ENCODE measurements around the gene RIPOR2. TPM values are rescaled to one million over a fixed set of nuclear protein-coding genes. Genes with fewer than 3 reads are reported as not detected.
"Not testable (repeated sequence)": the region's sequence is repeated elsewhere in the genome, so short reads cannot be mapped to it uniquely, and the experiment has no call there.

RIPOR2 gene
- total and polyA plus RNA-seq, 2 donors from 2014 or later, result 1.7 to 24.2 TPM

DNA sequence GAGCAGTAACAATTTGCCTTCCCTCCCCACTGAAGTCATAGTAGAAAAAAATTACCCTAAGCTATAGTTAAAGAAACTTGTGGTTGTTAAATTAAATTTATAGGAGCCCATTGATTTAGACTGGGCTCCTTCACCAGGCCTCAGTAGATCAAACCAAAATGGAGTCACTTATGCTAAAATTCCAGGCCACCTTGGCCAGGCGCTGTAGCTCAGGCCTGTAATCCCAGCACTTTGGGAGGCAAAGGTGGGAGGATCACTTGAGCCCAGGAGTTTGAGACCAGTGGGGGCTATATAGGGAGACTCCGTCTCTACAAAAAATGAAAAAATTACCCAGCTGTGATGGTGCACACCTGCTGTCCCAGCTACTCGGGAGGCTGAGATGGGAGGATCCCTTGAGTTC is 176.0 kb downstream of the RIPOR2 start:
- H3K9ac ChIP-seq (ENCODE audit: low read length in 3 of 3), result no peak overlapping the region
- no peaks in the 10 kb centered on the region for H3K36me3 ChIP-seq (ENCODE audit: control insufficient read depth in 2 of 3, insufficient read depth in 3 of 3, low read length in 3 of 3)
- no peaks in the 10 kb centered on the region for H3K27me3 ChIP-seq (ENCODE audit: control insufficient read depth, insufficient read depth, low read length)
- intact Hi-C loops (cut with DNase I), result loop anchor here (10.0 kb wide), 1 partner anchor 175 kb away; no protein-coding TSS in a partner anchor
- DNase-seq, result no peak
- no peaks in the 10 kb centered on the region for H3K4me1 ChIP-seq (ENCODE audit: control insufficient read depth in 2 of 3, insufficient read depth in 2 of 3, low read depth in 1 of 3, low read length in 3 of 3)
- H3K9me3 ChIP-seq (ENCODE audit: control insufficient read depth in 2 of 3, insufficient read depth in 1 of 3, low read length in 3 of 3), result no peaks in the 10 kb centered on the region
- H3K27ac ChIP-seq (ENCODE audit: low read depth in 2 of 2, low read length in 2 of 2), result no peak overlapping the region
- FAIRE-seq, result no peak
- H3K4me3 ChIP-seq (ENCODE audit: low read length in 3 of 3), result no peak overlapping the region
- TF ChIP-seq, protein P1, sequence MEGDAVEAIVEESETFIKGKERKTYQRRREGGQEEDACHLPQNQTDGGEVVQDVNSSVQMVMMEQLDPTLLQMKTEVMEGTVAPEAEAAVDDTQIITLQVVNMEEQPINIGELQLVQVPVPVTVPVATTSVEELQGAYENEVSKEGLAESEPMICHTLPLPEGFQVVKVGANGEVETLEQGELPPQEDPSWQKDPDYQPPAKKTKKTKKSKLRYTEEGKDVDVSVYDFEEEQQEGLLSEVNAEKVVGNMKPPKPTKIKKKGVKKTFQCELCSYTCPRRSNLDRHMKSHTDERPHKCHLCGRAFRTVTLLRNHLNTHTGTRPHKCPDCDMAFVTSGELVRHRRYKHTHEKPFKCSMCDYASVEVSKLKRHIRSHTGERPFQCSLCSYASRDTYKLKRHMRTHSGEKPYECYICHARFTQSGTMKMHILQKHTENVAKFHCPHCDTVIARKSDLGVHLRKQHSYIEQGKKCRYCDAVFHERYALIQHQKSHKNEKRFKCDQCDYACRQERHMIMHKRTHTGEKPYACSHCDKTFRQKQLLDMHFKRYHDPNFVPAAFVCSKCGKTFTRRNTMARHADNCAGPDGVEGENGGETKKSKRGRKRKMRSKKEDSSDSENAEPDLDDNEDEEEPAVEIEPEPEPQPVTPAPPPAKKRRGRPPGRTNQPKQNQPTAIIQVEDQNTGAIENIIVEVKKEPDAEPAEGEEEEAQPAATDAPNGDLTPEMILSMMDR (IDR thresholded peaks at IDR 0.05; ENCODE audit: borderline replicate concordance, extremely low read depth, insufficient read depth), result no peak

DNA sequence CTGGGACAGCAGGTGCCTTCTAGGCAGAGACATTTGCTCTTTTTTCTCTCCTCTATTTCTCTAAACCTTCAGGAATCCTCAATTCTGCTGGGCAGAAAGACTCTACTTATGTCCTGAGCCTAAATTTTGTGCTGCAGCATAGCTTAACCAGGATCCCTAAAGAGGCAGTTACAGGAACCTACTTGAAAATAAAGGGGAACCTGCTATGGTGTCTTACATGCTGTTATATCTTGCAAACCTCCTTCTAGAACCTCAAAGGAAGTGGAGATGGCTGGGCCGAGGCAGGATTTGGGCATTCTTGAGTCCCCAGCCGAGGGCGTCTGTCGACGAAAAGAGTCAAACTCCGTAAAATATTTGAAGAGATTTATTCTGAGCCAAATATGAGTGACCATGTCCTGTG is 178.1 kb downstream of the RIPOR2 start:
- Histone ChIP-seq H3K4me1 (ENCODE audit: control insufficient read depth in 2 of 3, insufficient read depth in 2 of 3, low read depth in 1 of 3, low read length in 3 of 3) (no peaks in the 10 kb centered on the region), H3K27ac (ENCODE audit: low read depth in 2 of 2, low read length in 2 of 2) (no peak overlapping the region), H3K9me3 (ENCODE audit: control insufficient read depth in 2 of 3, insufficient read depth in 1 of 3, low read length in 3 of 3) (peaks cover 0 to 3% (median 0%) of the 10 kb centered on the region in 3 donors), H3K27me3 (ENCODE audit: control insufficient read depth, insufficient read depth, low read length) (no peaks in the 10 kb centered on the region), H3K9ac (ENCODE audit: low read length in 3 of 3) (no peak overlapping the region), H3K36me3 (ENCODE audit: control insufficient read depth in 2 of 3, insufficient read depth in 3 of 3, low read length in 3 of 3) (no peaks in the 10 kb centered on the region), H3K4me3 (ENCODE audit: low read length in 3 of 3) (no peak overlapping the region)
- no peak for DNase-seq
- FAIRE-seq, result no peak
- intact Hi-C loops (cut with DNase I), result no loop called here
- TF ChIP-seq, protein P1 (IDR thresholded peaks at IDR 0.05; ENCODE audit: borderline replicate concordance, extremely low read depth, insufficient read depth), result no peak

DNA sequence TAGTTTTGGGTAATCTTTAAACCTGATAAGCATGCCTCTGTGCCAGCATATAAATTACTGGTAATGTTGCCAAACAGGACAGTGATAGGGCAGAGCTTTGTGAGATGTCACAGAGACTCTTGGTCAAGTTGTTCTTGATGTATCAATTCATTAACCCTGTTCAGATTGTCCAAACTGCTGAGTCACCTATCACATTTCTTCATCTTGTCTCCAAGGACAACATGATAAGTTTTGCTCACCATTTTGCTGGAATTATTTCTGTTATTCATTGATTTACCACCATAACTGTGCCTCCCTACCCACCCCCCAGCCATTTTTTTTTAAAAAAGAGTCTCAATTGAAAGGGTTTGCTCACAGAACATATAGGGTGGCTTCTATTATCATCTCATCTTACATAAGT is 180.5 kb downstream of the RIPOR2 start:
- H3K9ac ChIP-seq (ENCODE audit: low read length in 3 of 3), result no peak overlapping the region
- peaks cover 0 to 3% (median 0%) of the 10 kb centered on the region in 3 donors for H3K9me3 ChIP-seq (ENCODE audit: control insufficient read depth in 2 of 3, insufficient read depth in 1 of 3, low read length in 3 of 3)
- H3K27me3 ChIP-seq (ENCODE audit: control insufficient read depth, insufficient read depth, low read length), result no peaks in the 10 kb centered on the region
- no peak overlapping the region for H3K4me3 ChIP-seq (ENCODE audit: low read length in 3 of 3)
- H3K36me3 ChIP-seq (ENCODE audit: control insufficient read depth in 2 of 3, insufficient read depth in 3 of 3, low read length in 3 of 3), result no peaks in the 10 kb centered on the region
- TF ChIP-seq, protein P1 (IDR thresholded peaks at IDR 0.05; ENCODE audit: borderline replicate concordance, extremely low read depth, insufficient read depth), result no peak
- no peak for FAIRE-seq
- no peak overlapping the region for H3K27ac ChIP-seq (ENCODE audit: low read depth in 2 of 2, low read length in 2 of 2)
- H3K4me1 ChIP-seq (ENCODE audit: control insufficient read depth in 2 of 3, insufficient read depth in 2 of 3, low read depth in 1 of 3, low read length in 3 of 3), result no peaks in the 10 kb centered on the region
- intact Hi-C loops (cut with DNase I), result no loop called here
- DNase-seq, result no peak

DNA sequence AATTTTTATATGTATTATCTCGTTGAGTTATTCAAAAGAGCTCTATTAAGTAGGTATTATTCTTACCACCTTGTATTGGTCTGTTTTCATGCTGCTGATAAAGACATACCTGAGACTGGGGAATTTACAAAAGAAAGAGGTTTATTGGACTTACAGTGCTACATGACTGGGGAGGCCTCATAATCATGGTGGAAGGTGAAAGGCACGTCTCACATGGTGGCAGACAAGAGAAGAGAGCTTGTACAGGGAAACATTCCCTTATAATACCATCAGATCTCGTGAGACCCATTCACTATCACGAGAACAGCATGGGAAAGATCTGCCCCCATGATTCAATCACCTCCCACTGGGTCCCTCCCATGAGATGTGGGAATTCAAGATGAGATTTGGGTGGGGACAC is 181.4 kb downstream of the RIPOR2 start:
- FAIRE-seq; H3K27me3 ChIP-seq (ENCODE audit: control insufficient read depth, insufficient read depth, low read length); H3K4me1 ChIP-seq (ENCODE audit: control insufficient read depth in 2 of 3, insufficient read depth in 2 of 3, low read depth in 1 of 3, low read length in 3 of 3); H3K9me3 ChIP-seq (ENCODE audit: control insufficient read depth in 2 of 3, insufficient read depth in 1 of 3, low read length in 3 of 3); DNase-seq; H3K9ac ChIP-seq (ENCODE audit: low read length in 3 of 3); H3K4me3 ChIP-seq (ENCODE audit: low read length in 3 of 3); H3K36me3 ChIP-seq (ENCODE audit: control insufficient read depth in 2 of 3, insufficient read depth in 3 of 3, low read length in 3 of 3); H3K27ac ChIP-seq (ENCODE audit: low read depth in 2 of 2, low read length in 2 of 2); intact Hi-C loops (cut with DNase I): not testable (repeated sequence)

Other genes with a start within 250 kb of the RIPOR2 start
- 114 TPM for gene C6orf62, start 216.8 kb downstream of the RIPOR2 start, total RNA-seq
- 55.8 TPM for gene C6orf62, start 216.8 kb downstream of the RIPOR2 start, polyA plus RNA-seq (ENCODE audit: insufficient read depth, low read depth, low replicate concordance)
- gene GMNN, start 161.0 kb downstream of the RIPOR2 start, total RNA-seq, result 13.0 TPM
- 26.7 TPM for gene GMNN, start 161.0 kb downstream of the RIPOR2 start, polyA plus RNA-seq (ENCODE audit: insufficient read depth, low read depth, low replicate concordance)
- gene ARMH2, start 137.0 kb downstream of the RIPOR2 start, total RNA-seq, result not detected
- gene ARMH2, start 137.0 kb downstream of the RIPOR2 start, polyA plus RNA-seq (ENCODE audit: insufficient read depth, low read depth, low replicate concordance), result not detected